Ecto neural progenitor cell (in vitro differentiated cells): ENCODE results near the gene RAB28.
"Not testable (repeated sequence)": the region's sequence is repeated elsewhere in the genome, so short reads cannot be mapped to it uniquely, and the experiment has no call there.

Experiments
- DNase-seq: peaks from one replicate; pipeline ENCODE4 v3.0.0-alpha.2; 2018; ENCODE audit warnings: low spot score

Gene RAB28

GRCh38 chr4:13445841-13446790, 38.0 kb downstream of the RAB28 start:
- peak; percentile 79 for DNase-seq

GRCh38 chr4:13441506-13441905, 42.6 kb downstream of the RAB28 start:
- no peak for DNase-seq

GRCh38 chr4:13436962-13437361, 47.2 kb downstream of the RAB28 start:
- DNase-seq, result no peak

GRCh38 chr4:13432453-13432852, 51.7 kb downstream of the RAB28 start:
- no peak for DNase-seq

- DNase-seq, result no peak
These were observed 53.1 kb downstream of the RAB28 start for GRCh38 chr4:13430834-13431568.

- peak; percentile 38 for DNase-seq
These were observed 56.4 kb downstream of the RAB28 start for GRCh38 chr4:13427599-13428325.

GRCh38 chr4:13415068-13415785, 68.9 kb downstream of the RAB28 start:
- DNase-seq, result no peak

- no peak for DNase-seq
These were observed 70.3 kb downstream of the RAB28 start for GRCh38 chr4:13413729-13414437.

GRCh38 chr4:13411942-13412341, 72.2 kb downstream of the RAB28 start:
- DNase-seq, result no peak

GRCh38 chr4:13409324-13409723, 74.8 kb downstream of the RAB28 start:
- DNase-seq, result no peak

GRCh38 chr4:13406156-13406555, 78.0 kb downstream of the RAB28 start:
- not testable (repeated sequence) for DNase-seq

GRCh38 chr4:13403833-13404232, 80.3 kb downstream of the RAB28 start:
- DNase-seq, result no peak

GRCh38 chr4:13403326-13403725, 80.8 kb downstream of the RAB28 start:
- no peak for DNase-seq

GRCh38 chr4:13399257-13399656, 84.9 kb downstream of the RAB28 start:
- no peak for DNase-seq

GRCh38 chr4:13396161-13396560, 88.0 kb downstream of the RAB28 start:
- DNase-seq, result no peak

- DNase-seq, result not testable (repeated sequence)
These were observed 94.2 kb downstream of the RAB28 start for GRCh38 chr4:13389901-13390300.

GRCh38 chr4:13386405-13387107, 97.6 kb downstream of the RAB28 start:
- no peak for DNase-seq

- no peak for DNase-seq
These were observed 100.1 kb downstream of the RAB28 start for GRCh38 chr4:13384055-13384454.

GRCh38 chr4:13378973-13379759, 105.0 kb downstream of the RAB28 start:
- DNase-seq, result no peak

GRCh38 chr4:13371048-13371447, 113.1 kb downstream of the RAB28 start:
- DNase-seq, result no peak
